Brain pericyte (primary cell): ENCODE data around the gene MYPN.
"Not testable (repeated sequence)": the region's sequence is repeated elsewhere in the genome, so short reads cannot be mapped to it uniquely, and the experiment has no call there.

Experiments used
- DNase-seq: peaks from one replicate; pipeline ENCODE4 v3.0.0-alpha.2; 2012; ENCODE audit warnings: low read depth, low spot score

The MYPN gene

GRCh38 chr10:68172324-68172723 lies 63.0 kb downstream of the MYPN start:
- DNase-seq, result no peak

- no peak for DNase-seq
Observed at GRCh38 chr10:68175949-68176348, 66.7 kb downstream of the MYPN start.

GRCh38 chr10:68176797-68177196 lies 67.5 kb downstream of the MYPN start:
- DNase-seq, result no peak

GRCh38 chr10:68178592-68178991 lies 69.3 kb downstream of the MYPN start:
- DNase-seq, result no peak

GRCh38 chr10:68179016-68179415 lies 69.7 kb downstream of the MYPN start:
- DNase-seq, result no peak

GRCh38 chr10:68180490-68180889 lies 71.2 kb downstream of the MYPN start:
- no peak for DNase-seq

GRCh38 chr10:68184546-68184945 lies 75.3 kb downstream of the MYPN start:
- DNase-seq, result no peak

- DNase-seq, result no peak
Observed at GRCh38 chr10:68185085-68185484, 75.8 kb downstream of the MYPN start.

GRCh38 chr10:68188835-68189234 lies 79.5 kb downstream of the MYPN start:
- DNase-seq, result no peak

- DNase-seq, result no peak
Observed at GRCh38 chr10:68192113-68192512, 82.8 kb downstream of the MYPN start.

- DNase-seq, result no peak
Observed at GRCh38 chr10:68194290-68194689, 85.0 kb downstream of the MYPN start.

GRCh38 chr10:68195776-68196175 lies 86.5 kb downstream of the MYPN start:
- DNase-seq, result not testable (repeated sequence)

GRCh38 chr10:68196701-68197100 lies 87.4 kb downstream of the MYPN start:
- no peak for DNase-seq

GRCh38 chr10:68202960-68203353 lies 93.7 kb downstream of the MYPN start:
- no peak for DNase-seq

GRCh38 chr10:68208424-68209042 lies 99.2 kb downstream of the MYPN start:
- DNase-seq, result peak; percentile 16

- no peak for DNase-seq
Observed at GRCh38 chr10:68211669-68212068, 102.4 kb downstream of the MYPN start.

GRCh38 chr10:68212721-68213352 lies 103.5 kb downstream of the MYPN start:
- no peak for DNase-seq

- no peak for DNase-seq
Observed at GRCh38 chr10:68218786-68219185, 109.5 kb downstream of the MYPN start.

GRCh38 chr10:68221196-68221595 lies 111.9 kb downstream of the MYPN start:
- DNase-seq, result no peak

GRCh38 chr10:68222391-68222790 lies 113.1 kb downstream of the MYPN start:
- DNase-seq, result no peak

- DNase-seq, result no peak
Observed at GRCh38 chr10:68223535-68224165, 114.4 kb downstream of the MYPN start.

GRCh38 chr10:68224810-68225209 lies 115.5 kb downstream of the MYPN start:
- DNase-seq, result no peak

- no peak for DNase-seq
Observed at GRCh38 chr10:68230268-68230667, 121.0 kb downstream of the MYPN start.
